WTC11 (cell line): ENCODE results near the gene NRG3. TPM values are rescaled to one million over a fixed set of nuclear protein-coding genes. Genes with fewer than 3 reads are reported as not detected.

ENCODE experiments used
- ATAC-seq: fragments of 200-7000 bp; cut with Tn5 transposase; 2 replicates; pipeline ENCODE4 v1.10.0; 2021; ENCODE audit warnings: mild to moderate bottlenecking, moderate library complexity
- CTCF ChIA-PET: fragments of 300-600 bp; sonication (Branson Sonifier 250); formaldehyde crosslinking; loops from one replicate; lab custom pipeline; 2021; ENCODE audit warnings: antibody characterized with exemption; lab: Charles Lee
- POLR2A ChIA-PET: fragments of 350-600 bp; sonication (Branson Sonifier 250); formaldehyde crosslinking; loops from one replicate; lab custom pipeline; 2021; ENCODE audit warnings: antibody characterized with exemption; lab: Charles Lee
- DNase-seq: peaks from one replicate; pipeline ENCODE4 v3.0.0; 2021; ENCODE audit warnings: low spot score
- H3K27ac Mint-ChIP-seq: 2 replicates; pipeline ENCODE4 v1.8.0; 2021; ENCODE audit warnings: mixed read lengths
- H3K27me3 Mint-ChIP-seq: 2 replicates; pipeline ENCODE4 v1.8.0; 2021; ENCODE audit warnings: low read depth, mild to moderate bottlenecking, moderate library complexity, mixed read lengths
- H3K36me3 Mint-ChIP-seq: 2 replicates; pipeline ENCODE4 v1.8.0; 2021; ENCODE audit warnings: mixed read lengths
- H3K4me1 Mint-ChIP-seq: 2 replicates; pipeline ENCODE4 v1.8.0; 2022; ENCODE audit warnings: mixed read lengths
- H3K4me3 Mint-ChIP-seq: 2 replicates; pipeline ENCODE4 v1.8.0; 2021; ENCODE audit warnings: mild to moderate bottlenecking, moderate library complexity, mixed read lengths
- H3K9me3 Mint-ChIP-seq: 2 replicates; pipeline ENCODE4 v1.8.0; 2021; ENCODE audit warnings: mixed read lengths
- ATF1 ChIP-seq: sonication (generic); formaldehyde crosslinking; IDR thresholded peaks from 2 replicates; pipeline ENCODE4 v1.8.1; 2023; ENCODE audit warnings: mild to moderate bottlenecking, moderate library complexity, missing genetic modification reagents
- CREM ChIP-seq: sonication (generic); formaldehyde crosslinking; IDR thresholded peaks from 2 replicates; pipeline ENCODE4 v1.8.1; 2022; ENCODE audit warnings: mild to moderate bottlenecking, missing genetic modification reagents, moderate library complexity
- ELF4 ChIP-seq: sonication (generic); formaldehyde crosslinking; IDR thresholded peaks from 2 replicates; pipeline ENCODE4 v1.8.1; 2022; ENCODE audit warnings: low read depth, mild to moderate bottlenecking, moderate library complexity, missing genetic modification reagents
- ETV6 ChIP-seq: sonication (generic); formaldehyde crosslinking; IDR thresholded peaks from 2 replicates; pipeline ENCODE4 v1.8.1; 2022; ENCODE audit warnings: mild to moderate bottlenecking, missing genetic modification reagents
- FOXJ3 ChIP-seq: sonication (generic); formaldehyde crosslinking; IDR thresholded peaks from 2 replicates; pipeline ENCODE4 v1.9.0; 2021; ENCODE audit warnings: missing genetic modification reagents, mild to moderate bottlenecking, borderline replicate concordance
- FOXK1 ChIP-seq: sonication (generic); formaldehyde crosslinking; IDR thresholded peaks from 2 replicates; pipeline ENCODE4 v1.8.0; 2022; ENCODE audit warnings: mild to moderate bottlenecking, moderate library complexity, missing genetic modification reagents
- IRF2 ChIP-seq: sonication (generic); formaldehyde crosslinking; IDR thresholded peaks from 2 replicates; pipeline ENCODE4 v1.8.0; 2022; ENCODE audit warnings: low read depth, missing genetic modification reagents, borderline replicate concordance
- JAZF1 ChIP-seq: fragments of 250-450 bp; sonication (Bioruptor Pico); IDR thresholded peaks from 2 replicates; pipeline ENCODE4 v1.9.0; 2021; ENCODE audit warnings: moderate library complexity, mild to moderate bottlenecking, inconsistent platforms
- MXD4 ChIP-seq: fragments of 250-450 bp; sonication (Bioruptor Pico); IDR thresholded peaks from 2 replicates; pipeline ENCODE4 v1.8.0; 2021; ENCODE audit warnings: mild to moderate bottlenecking, moderate library complexity, borderline replicate concordance
- MYBL2 ChIP-seq: sonication (generic); formaldehyde crosslinking; IDR thresholded peaks from 2 replicates; pipeline ENCODE4 v1.8.1; 2023; ENCODE audit warnings: mild to moderate bottlenecking, moderate library complexity, missing genetic modification reagents
- NFATC4 ChIP-seq: fragments of 250-450 bp; sonication (Bioruptor Pico); IDR thresholded peaks from 2 replicates; pipeline ENCODE4 v1.9.0; 2021; ENCODE audit warnings: mild to moderate bottlenecking
- NR1H2 ChIP-seq: sonication (generic); formaldehyde crosslinking; IDR thresholded peaks from 2 replicates; pipeline ENCODE4 v1.9.0; 2021; ENCODE audit warnings: mild to moderate bottlenecking, moderate library complexity, missing genetic modification reagents
- RORB ChIP-seq: fragments of 250-450 bp; sonication (Bioruptor Pico); IDR thresholded peaks from 2 replicates; pipeline ENCODE4 v1.9.0; 2021; ENCODE audit warnings: mild to moderate bottlenecking
- TP53 ChIP-seq: sonication (generic); formaldehyde crosslinking; IDR thresholded peaks from 2 replicates; pipeline ENCODE4 v1.8.1; 2023; ENCODE audit warnings: mild to moderate bottlenecking, missing genetic modification reagents
- ZNF396 ChIP-seq: fragments of 250-450 bp; sonication (Bioruptor Pico); IDR thresholded peaks from 2 replicates; pipeline ENCODE4 v1.8.0; 2021; ENCODE audit warnings: mild to moderate bottlenecking, moderate library complexity, borderline replicate concordance
- total RNA-seq: library from RNA; stranded (reverse); gene quantifications from 3 replicates; pipeline ENCODE4 v1.2.3, GENCODE V29; 2021
- TF ChIP-seq, protein P1 (sequence below): sonication (generic); formaldehyde crosslinking; IDR thresholded peaks from 2 replicates; pipeline ENCODE4 v1.8.0; 2022; ENCODE audit warnings: mild to moderate bottlenecking, missing genetic modification reagents
- TF ChIP-seq, protein P2 (sequence below): sonication (generic); formaldehyde crosslinking; conservative IDR thresholded peaks from 2 replicates; pipeline ENCODE4 v1.8.1; 2022; ENCODE audit warnings: mild to moderate bottlenecking, missing genetic modification reagents
- TF ChIP-seq, protein P3 (sequence below): sonication (generic); formaldehyde crosslinking; IDR thresholded peaks from 2 replicates; pipeline ENCODE4 v1.8.1; 2023; ENCODE audit warnings: mild to moderate bottlenecking, missing genetic modification reagents, moderate library complexity
- TF ChIP-seq, protein P4 (sequence below): sonication (generic); formaldehyde crosslinking; IDR thresholded peaks from 2 replicates; pipeline ENCODE4 v1.8.1; 2023; ENCODE audit warnings: mild to moderate bottlenecking, missing genetic modification reagents
- TF ChIP-seq, protein P5 (sequence below): sonication (generic); formaldehyde crosslinking; IDR thresholded peaks from 2 replicates; pipeline ENCODE4 v1.8.1; 2023; ENCODE audit warnings: mild to moderate bottlenecking, missing genetic modification reagents, moderate library complexity
- TF ChIP-seq, protein P6 (sequence below): sonication (generic); formaldehyde crosslinking; IDR thresholded peaks from 2 replicates; pipeline ENCODE4 v1.8.1; 2022; ENCODE audit warnings: low read depth, missing genetic modification reagents, borderline replicate concordance
- TF ChIP-seq, protein P7 (sequence below): sonication (generic); formaldehyde crosslinking; IDR thresholded peaks from 2 replicates; pipeline ENCODE4 v1.8.0; 2022; ENCODE audit warnings: mild to moderate bottlenecking, missing genetic modification reagents
- TF ChIP-seq, protein P8 (sequence below): sonication (generic); formaldehyde crosslinking; IDR thresholded peaks from 2 replicates; pipeline ENCODE4 v1.8.1; 2022; ENCODE audit warnings: mild to moderate bottlenecking, moderate library complexity, missing genetic modification reagents

Gene NRG3
- total RNA-seq, 1 experiment from 2014 or later: 7.0 TPM

DNA sequence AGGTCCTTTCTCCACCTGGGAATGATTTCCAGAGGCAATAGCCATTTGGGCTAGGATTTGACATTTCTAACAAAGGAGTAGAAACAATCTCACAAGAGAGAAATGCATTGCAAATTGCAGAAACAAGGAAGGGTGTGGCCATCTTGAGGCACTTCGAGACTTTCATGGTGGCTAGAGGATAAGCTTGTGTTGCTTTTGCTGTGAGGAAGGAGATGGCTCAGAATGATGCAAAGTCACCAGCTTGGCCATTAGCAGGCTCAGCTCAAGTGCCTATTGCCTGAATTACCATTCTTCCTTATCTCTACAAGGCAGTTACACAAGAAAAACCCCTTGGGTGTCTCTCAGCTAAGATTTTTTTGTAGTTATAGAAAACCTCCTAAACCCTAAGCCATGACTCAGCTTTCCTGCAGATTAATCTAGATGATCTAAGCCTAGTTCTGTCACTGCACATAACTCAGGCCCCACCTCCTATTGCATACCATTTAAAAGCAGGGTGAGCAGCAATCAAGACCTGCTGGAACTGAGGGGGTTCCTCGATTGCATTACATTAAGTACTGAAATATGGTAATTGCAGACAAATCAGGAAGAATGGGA, 683.1 kb downstream of the NRG3 start:
- Mint-ChIP-seq H3K27ac (no peak overlapping the region), H3K4me3 (no peak overlapping the region), H3K4me1 (no peaks in the 10 kb centered on the region), H3K9me3 (no peaks in the 10 kb centered on the region), H3K36me3 (no peaks in the 10 kb centered on the region), H3K27me3 (no peaks in the 10 kb centered on the region)
- ChIA-PET POLR2A (no interaction called here), CTCF (no interaction called here)
- no peak for DNase-seq
- no peak for ATAC-seq
- TF ChIP-seq, protein P1, sequence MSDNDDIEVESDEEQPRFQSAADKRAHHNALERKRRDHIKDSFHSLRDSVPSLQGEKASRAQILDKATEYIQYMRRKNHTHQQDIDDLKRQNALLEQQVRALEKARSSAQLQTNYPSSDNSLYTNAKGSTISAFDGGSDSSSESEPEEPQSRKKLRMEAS: no peak
- TF ChIP-seq, protein P2, sequence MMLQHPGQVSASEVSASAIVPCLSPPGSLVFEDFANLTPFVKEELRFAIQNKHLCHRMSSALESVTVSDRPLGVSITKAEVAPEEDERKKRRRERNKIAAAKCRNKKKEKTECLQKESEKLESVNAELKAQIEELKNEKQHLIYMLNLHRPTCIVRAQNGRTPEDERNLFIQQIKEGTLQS (CRISPR knock-in tag): no peak
- no peak for TF ChIP-seq ETV6 (CRISPR knock-in tag)
- TF ChIP-seq IRF2: no peak
- TF ChIP-seq TP53 (CRISPR knock-in tag): no peak
- no peak for TF ChIP-seq ELF4
- no peak for TF ChIP-seq ZNF396 (CRISPR knock-in tag)
- TF ChIP-seq ATF1: no peak
- TF ChIP-seq, protein P3, sequence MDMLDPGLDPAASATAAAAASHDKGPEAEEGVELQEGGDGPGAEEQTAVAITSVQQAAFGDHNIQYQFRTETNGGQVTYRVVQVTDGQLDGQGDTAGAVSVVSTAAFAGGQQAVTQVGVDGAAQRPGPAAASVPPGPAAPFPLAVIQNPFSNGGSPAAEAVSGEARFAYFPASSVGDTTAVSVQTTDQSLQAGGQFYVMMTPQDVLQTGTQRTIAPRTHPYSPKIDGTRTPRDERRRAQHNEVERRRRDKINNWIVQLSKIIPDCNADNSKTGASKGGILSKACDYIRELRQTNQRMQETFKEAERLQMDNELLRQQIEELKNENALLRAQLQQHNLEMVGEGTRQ (CRISPR knock-in tag): no peak
- TF ChIP-seq RORB: no peak
- no peak for TF ChIP-seq MYBL2 (CRISPR knock-in tag)
- TF ChIP-seq CREM (CRISPR knock-in tag): no peak
- TF ChIP-seq, protein P4, sequence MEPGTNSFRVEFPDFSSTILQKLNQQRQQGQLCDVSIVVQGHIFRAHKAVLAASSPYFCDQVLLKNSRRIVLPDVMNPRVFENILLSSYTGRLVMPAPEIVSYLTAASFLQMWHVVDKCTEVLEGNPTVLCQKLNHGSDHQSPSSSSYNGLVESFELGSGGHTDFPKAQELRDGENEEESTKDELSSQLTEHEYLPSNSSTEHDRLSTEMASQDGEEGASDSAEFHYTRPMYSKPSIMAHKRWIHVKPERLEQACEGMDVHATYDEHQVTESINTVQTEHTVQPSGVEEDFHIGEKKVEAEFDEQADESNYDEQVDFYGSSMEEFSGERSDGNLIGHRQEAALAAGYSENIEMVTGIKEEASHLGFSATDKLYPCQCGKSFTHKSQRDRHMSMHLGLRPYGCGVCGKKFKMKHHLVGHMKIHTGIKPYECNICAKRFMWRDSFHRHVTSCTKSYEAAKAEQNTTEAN (CRISPR knock-in tag): no peak
- no peak for TF ChIP-seq NR1H2 (CRISPR knock-in tag)
- TF ChIP-seq JAZF1 (CRISPR knock-in tag): no peak
- TF ChIP-seq, protein P5, sequence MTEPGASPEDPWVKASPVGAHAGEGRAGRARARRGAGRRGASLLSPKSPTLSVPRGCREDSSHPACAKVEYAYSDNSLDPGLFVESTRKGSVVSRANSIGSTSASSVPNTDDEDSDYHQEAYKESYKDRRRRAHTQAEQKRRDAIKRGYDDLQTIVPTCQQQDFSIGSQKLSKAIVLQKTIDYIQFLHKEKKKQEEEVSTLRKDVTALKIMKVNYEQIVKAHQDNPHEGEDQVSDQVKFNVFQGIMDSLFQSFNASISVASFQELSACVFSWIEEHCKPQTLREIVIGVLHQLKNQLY (CRISPR knock-in tag): no peak
- TF ChIP-seq FOXK1 (CRISPR knock-in tag): no peak
- no peak for TF ChIP-seq MXD4
- TF ChIP-seq FOXJ3 (CRISPR knock-in tag): no peak

DNA sequence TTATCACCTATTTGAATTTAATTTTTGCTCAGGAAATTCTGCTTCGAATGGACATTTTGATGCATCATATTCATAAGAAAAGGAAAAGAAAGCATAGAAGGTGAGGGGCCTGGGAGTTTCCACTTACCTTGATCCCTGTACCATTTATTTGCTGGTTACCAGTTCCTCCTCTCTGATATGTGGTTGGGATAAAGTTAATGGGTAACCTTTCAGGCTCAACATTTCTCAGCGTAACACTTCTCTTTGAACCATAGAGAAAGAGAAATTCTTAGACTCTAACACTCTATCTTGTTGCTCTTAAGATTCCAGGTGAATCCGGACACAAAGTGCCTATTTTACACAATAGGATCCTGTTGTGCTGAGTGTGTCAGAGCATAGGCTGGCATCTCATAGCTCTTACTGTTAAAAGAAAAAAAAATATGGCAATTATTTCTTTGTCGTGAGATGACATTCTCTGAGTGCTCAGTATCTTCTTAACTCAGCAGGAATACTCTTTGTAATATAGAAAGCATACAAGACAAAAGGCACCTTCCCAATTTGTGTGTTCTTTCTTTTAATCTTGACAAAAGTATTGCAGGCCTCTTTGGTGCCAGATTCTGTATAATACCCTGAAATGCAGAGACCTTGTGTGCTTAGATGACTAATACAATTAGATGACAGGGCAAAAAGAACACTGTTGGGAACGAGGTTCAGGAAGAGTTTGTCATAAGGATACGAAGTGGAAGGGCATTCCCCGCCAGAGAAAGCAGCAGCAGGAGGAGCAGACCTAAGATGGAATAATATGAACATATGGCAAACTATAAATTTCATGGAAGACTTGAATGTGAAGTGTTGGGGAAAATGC, 689.6 kb downstream of the NRG3 start:
- no peaks in the 10 kb centered on the region for H3K27me3 Mint-ChIP-seq
- ATAC-seq: no peak
- TF ChIP-seq, protein P6, sequence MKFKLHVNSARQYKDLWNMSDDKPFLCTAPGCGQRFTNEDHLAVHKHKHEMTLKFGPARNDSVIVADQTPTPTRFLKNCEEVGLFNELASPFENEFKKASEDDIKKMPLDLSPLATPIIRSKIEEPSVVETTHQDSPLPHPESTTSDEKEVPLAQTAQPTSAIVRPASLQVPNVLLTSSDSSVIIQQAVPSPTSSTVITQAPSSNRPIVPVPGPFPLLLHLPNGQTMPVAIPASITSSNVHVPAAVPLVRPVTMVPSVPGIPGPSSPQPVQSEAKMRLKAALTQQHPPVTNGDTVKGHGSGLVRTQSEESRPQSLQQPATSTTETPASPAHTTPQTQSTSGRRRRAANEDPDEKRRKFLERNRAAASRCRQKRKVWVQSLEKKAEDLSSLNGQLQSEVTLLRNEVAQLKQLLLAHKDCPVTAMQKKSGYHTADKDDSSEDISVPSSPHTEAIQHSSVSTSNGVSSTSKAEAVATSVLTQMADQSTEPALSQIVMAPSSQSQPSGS (CRISPR knock-in tag): no peak
- no peak for TF ChIP-seq NFATC4 (CRISPR knock-in tag)
- TF ChIP-seq, protein P3 (CRISPR knock-in tag): no peak
- TF ChIP-seq, protein P7, sequence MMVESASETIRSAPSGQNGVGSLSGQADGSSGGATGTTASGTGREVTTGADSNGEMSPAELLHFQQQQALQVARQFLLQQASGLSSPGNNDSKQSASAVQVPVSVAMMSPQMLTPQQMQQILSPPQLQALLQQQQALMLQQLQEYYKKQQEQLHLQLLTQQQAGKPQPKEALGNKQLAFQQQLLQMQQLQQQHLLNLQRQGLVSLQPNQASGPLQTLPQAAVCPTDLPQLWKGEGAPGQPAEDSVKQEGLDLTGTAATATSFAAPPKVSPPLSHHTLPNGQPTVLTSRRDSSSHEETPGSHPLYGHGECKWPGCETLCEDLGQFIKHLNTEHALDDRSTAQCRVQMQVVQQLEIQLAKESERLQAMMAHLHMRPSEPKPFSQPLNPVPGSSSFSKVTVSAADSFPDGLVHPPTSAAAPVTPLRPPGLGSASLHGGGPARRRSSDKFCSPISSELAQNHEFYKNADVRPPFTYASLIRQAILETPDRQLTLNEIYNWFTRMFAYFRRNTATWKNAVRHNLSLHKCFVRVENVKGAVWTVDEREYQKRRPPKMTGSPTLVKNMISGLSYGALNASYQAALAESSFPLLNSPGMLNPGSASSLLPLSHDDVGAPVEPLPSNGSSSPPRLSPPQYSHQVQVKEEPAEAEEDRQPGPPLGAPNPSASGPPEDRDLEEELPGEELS: no peak
- TF ChIP-seq, protein P4 (CRISPR knock-in tag): no peak
- TF ChIP-seq, protein P8, sequence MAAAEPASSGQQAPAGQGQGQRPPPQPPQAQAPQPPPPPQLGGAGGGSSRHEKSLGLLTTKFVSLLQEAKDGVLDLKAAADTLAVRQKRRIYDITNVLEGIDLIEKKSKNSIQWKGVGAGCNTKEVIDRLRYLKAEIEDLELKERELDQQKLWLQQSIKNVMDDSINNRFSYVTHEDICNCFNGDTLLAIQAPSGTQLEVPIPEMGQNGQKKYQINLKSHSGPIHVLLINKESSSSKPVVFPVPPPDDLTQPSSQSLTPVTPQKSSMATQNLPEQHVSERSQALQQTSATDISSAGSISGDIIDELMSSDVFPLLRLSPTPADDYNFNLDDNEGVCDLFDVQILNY (CRISPR knock-in tag): no peak

More for the DNA sequence above, 689.6 kb downstream of the NRG3 start:
- Mint-ChIP-seq H3K4me1 (no peaks in the 10 kb centered on the region), H3K9me3 (no peaks in the 10 kb centered on the region), H3K36me3 (no peaks in the 10 kb centered on the region), H3K4me3 (no peak overlapping the region), H3K27ac (no peak overlapping the region)
- POLR2A ChIA-PET: no interaction called here
- DNase-seq: no peak
- CTCF ChIA-PET: no interaction called here
